Progenitor cell of endocrine pancreas (in vitro differentiated cells): ENCODE results near the gene POF1B. TPM values are rescaled to one million over a fixed set of nuclear protein-coding genes. Genes with fewer than 3 reads are reported as not detected.

Source experiments
- DNase-seq: peaks from one replicate; pipeline ENCODE4 v3.0.0; 2021; ENCODE audit warnings: low spot score; ENCODE audit not compliant: unreplicated experiment
- H3K27ac Mint-ChIP-seq: 2 replicates; pipeline ENCODE4 v1.8.0; 2021; ENCODE audit warnings: mild to moderate bottlenecking, moderate library complexity, mixed read lengths
- H3K27me3 Mint-ChIP-seq: 2 replicates; pipeline ENCODE4 v1.8.0; 2021; ENCODE audit warnings: mixed read lengths
- H3K36me3 Mint-ChIP-seq: 2 replicates; pipeline ENCODE4 v1.8.0; 2022; ENCODE audit warnings: mixed read lengths; ENCODE audit not compliant: insufficient read depth
- H3K4me1 Mint-ChIP-seq: 2 replicates; pipeline ENCODE4 v1.8.0; 2021; ENCODE audit warnings: low read depth, mixed read lengths
- H3K4me3 Mint-ChIP-seq: 2 replicates; pipeline ENCODE4 v1.8.0; 2021; ENCODE audit warnings: low read depth, mild to moderate bottlenecking, moderate library complexity, mixed read lengths
- H3K9me3 Mint-ChIP-seq: 2 replicates; pipeline ENCODE4 v1.8.0; 2021; ENCODE audit warnings: low read depth, mixed read lengths
- CTCF ChIP-seq: fragments of 200-600 bp; sonication (generic); IDR thresholded peaks from one replicate; pipeline ENCODE4 v1.5.0; 2021; ENCODE audit warnings: antibody characterized with exemption, mild to moderate bottlenecking; ENCODE audit not compliant: unreplicated experiment
- long read RNA-seq: library from polyadenylated mRNA; unstranded; transcript quantifications from one replicate; pipeline ENCODE4 v2.0.0, GENCODE V29; 2020
- total RNA-seq: library from RNA; stranded (reverse); gene quantifications from 2 replicates; pipeline ENCODE4 v1.2.1, GENCODE V29; 2021

The POF1B gene, protein sequence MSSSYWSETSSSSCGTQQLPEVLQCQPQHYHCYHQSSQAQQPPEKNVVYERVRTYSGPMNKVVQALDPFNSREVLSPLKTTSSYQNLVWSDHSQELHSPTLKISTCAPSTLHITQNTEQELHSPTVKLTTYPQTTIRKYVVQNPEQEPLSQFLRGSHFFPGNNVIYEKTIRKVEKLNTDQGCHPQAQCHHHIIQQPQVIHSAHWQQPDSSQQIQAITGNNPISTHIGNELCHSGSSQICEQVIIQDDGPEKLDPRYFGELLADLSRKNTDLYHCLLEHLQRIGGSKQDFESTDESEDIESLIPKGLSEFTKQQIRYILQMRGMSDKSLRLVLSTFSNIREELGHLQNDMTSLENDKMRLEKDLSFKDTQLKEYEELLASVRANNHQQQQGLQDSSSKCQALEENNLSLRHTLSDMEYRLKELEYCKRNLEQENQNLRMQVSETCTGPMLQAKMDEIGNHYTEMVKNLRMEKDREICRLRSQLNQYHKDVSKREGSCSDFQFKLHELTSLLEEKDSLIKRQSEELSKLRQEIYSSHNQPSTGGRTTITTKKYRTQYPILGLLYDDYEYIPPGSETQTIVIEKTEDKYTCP
- total RNA-seq = 0.36 and 0.73 TPM in 2 replicates
- long read RNA-seq = 0 reads

DNA sequence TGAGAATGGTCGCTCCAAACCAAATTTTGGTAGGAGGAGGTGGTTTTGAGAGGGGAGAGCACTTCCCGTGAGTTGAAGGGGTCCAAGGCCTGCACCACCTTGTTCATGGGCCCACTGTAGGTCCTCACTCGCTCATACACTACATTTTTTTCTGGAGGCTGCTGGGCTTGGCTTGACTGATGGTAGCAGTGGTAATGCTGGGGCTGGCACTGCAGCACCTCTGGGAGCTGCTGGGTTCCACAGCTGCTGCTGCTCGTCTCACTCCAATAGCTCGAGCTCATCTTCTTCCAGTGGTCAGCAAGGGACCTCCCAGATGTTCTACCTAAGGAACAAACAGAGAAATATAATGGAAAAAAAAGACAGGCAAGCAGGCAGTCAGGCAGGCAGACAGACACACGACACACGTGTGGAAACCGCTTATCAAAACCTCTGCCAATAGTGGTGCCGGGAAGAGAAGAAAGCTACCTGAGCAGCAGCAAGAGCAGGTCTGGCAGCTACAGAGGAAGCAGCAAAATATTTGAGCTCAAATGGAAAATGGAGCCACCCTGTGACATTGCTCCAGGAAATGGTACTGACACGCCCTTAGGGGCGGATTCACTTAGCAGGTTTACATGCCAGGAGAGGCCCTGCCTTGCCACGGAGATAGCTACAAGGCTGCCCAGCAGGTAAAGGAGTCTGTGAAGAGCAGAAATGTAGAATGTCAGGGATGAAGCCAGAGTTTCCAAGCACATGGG lies at the start of gene POF1B:
POF1B (minus strand) TSS at position 492 of the 734 bp plus-strand sequence; CDS start at position 281, 211 bp downstream.
- H3K27ac Mint-ChIP-seq = no peak within 1 kb of the TSS
- H3K9me3 Mint-ChIP-seq = peaks cover 9% of the 10 kb centered on the region
- DNase-seq = no peak
- H3K27me3 Mint-ChIP-seq = no peaks in the 10 kb centered on the region
- H3K4me3 Mint-ChIP-seq = no peak within 1 kb of the TSS
- H3K4me1 Mint-ChIP-seq = peaks cover 11% of the 10 kb centered on the region
- no peak for TF ChIP-seq CTCF
- H3K36me3 Mint-ChIP-seq = no peaks in the 10 kb centered on the region

DNA sequence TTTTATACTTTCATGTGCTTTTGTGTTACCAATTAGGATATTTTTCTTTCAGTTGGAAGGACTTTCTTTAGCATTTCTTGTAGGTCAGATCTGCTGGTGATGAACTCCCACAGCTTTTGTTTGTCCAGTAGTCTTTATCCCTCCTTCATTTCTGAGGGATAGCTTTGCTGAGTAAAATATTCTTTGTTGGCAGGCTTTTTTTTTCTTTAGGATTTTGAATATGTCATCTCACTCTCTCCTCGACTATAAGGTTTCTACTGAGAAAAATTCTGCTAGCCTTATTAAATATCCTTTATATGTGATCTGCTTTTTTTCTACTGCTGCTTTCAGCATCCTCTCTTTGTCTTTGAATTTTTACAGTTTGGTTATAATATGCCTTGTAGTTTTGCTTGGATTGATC lies 49.6 kb upstream of the POF1B start:
- Mint-ChIP-seq H3K27me3 (no peaks in the 10 kb centered on the region), H3K9me3 (peaks cover 18% of the 10 kb centered on the region), H3K4me3 (no peak overlapping the region), H3K36me3 (no peaks in the 10 kb centered on the region), H3K27ac (no peak overlapping the region), H3K4me1 (no peaks in the 10 kb centered on the region)
- DNase-seq = no peak
- no peak for TF ChIP-seq CTCF

- Mint-ChIP-seq H3K27me3 (no peaks in the 10 kb centered on the region), H3K4me3 (no peak overlapping the region), H3K36me3 (no peaks in the 10 kb centered on the region), H3K9me3 (peaks cover 17% of the 10 kb centered on the region), H3K27ac (no peak overlapping the region), H3K4me1 (no peaks in the 10 kb centered on the region)
- DNase-seq = no peak
- no peak for TF ChIP-seq CTCF
Measured at GRCh38 chrX:85419293-85419692, 39.8 kb upstream of the POF1B start.

DNA sequence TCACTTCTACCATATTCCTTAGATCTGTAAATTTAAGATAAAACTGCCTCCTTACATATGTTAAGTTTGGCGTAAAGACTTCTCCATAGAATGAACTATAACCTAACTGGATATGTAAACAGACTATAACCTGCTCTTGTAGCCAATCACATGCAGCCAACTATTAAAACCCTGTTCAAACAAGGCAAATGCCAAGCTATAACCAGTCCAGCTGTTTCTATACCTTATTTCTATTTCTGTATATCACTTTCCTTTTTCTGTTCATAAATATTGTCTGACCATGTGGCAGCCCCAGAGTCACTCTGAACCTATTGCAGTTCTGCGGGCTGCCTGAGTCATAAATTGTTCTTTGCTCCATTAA lies 12.4 kb upstream of the POF1B start:
- no peak for TF ChIP-seq CTCF
- H3K27ac Mint-ChIP-seq = no peak overlapping the region
- H3K4me3 Mint-ChIP-seq = no peak overlapping the region
- peaks cover 30% of the 10 kb centered on the region for H3K9me3 Mint-ChIP-seq
- no peaks in the 10 kb centered on the region for H3K4me1 Mint-ChIP-seq
- no peaks in the 10 kb centered on the region for H3K27me3 Mint-ChIP-seq
- DNase-seq = no peak
- H3K36me3 Mint-ChIP-seq = no peaks in the 10 kb centered on the region

DNA sequence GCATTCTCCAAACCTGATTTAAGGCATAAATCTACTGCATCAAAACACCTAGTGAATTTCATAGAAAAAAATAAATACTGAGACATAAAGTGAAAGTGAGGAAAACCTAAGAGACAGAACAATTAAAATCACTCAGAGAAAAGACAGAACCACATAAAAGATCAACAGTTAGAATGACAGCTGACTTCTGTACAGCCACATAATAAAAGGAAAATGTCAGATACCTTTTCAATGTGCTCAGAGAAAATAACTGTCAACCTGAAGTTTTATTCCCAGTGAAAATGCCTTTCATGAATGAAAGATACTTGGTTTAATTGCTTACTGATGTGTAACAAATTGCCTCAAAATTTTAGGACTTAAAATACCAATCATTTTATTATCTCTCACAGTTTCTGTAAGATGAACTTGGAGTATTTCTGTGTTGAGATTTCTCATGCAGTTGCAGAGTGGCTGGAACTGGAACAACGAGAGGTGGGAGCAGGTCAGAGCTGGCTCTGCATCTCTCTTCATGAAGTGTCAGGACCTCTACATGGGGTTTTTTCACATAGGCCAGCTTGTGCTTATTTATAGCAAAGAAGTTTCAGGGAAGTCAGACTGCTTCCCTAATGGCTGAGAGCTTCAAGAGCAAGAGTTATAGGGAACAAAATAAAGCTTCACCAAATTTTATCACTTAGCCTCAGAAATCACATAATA lies 11.9 kb upstream of the POF1B start:
- no peak for DNase-seq
- no peak overlapping the region for H3K27ac Mint-ChIP-seq
- no peak overlapping the region for H3K4me3 Mint-ChIP-seq
- no peaks in the 10 kb centered on the region for H3K36me3 Mint-ChIP-seq
- no peaks in the 10 kb centered on the region for H3K27me3 Mint-ChIP-seq
- TF ChIP-seq CTCF = no peak
- peaks cover 34% of the 10 kb centered on the region for H3K9me3 Mint-ChIP-seq
- H3K4me1 Mint-ChIP-seq = no peaks in the 10 kb centered on the region
